GM18873 (cell line): ENCODE measurements around the gene CFAP54.
A peak's percentile ranks its signal among the peaks of the same experiment; 100 is the strongest.
"Not testable (repeated sequence)": the region's sequence is repeated elsewhere in the genome, so short reads cannot be mapped to it uniquely, and the experiment has no call there.

Experiments
- ATAC-seq: cut with Tn5 transposase; IDR thresholded peaks from one replicate; pipeline ENCODE4 v1.9.1; 2021; ENCODE audit warnings: mild to moderate bottlenecking, moderate library complexity, moderate number of reproducible peaks; ENCODE audit not compliant: unreplicated experiment, low FRiP score

Gene CFAP54

DNA sequence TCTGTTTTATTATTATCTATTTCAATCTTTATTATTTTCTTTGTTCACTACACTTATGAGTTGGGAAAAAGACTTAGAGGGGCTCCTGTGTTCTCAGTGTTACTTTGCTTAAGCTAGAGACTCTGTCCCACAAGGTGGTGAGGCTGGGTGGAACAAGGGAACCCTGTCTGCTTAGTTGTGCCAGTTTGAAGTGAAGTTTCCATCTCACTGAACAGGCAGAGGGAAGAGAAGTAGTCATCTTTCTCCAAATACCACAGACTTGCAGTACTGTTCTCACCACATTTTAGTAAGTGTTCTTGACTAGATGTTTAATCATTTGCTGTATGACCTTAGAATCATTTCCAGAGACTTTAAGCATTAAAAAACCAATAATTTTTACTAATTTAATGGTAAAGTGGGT lies 222.0 kb downstream of the CFAP54 start:
- ATAC-seq, result no peak

DNA sequence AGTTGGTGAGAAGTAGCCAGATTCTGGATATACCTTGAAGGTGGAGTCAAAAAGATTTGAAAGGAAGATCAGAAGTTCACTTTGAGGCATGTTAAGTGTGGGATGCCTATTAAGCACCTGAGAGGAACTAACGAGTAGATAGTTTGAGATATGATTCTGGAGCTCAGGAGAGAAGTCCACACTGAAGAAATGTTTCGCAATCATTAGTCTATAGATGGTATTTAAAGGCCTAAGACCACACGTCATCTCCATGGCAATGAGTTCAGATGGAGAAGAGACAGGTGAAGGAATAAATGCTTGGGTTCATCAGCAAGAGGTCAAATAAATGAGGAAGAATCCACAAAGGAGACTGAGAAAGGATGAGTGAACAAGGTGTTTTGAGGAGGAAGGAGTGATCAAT lies 224.8 kb downstream of the CFAP54 start:
- ATAC-seq, result no peak

DNA sequence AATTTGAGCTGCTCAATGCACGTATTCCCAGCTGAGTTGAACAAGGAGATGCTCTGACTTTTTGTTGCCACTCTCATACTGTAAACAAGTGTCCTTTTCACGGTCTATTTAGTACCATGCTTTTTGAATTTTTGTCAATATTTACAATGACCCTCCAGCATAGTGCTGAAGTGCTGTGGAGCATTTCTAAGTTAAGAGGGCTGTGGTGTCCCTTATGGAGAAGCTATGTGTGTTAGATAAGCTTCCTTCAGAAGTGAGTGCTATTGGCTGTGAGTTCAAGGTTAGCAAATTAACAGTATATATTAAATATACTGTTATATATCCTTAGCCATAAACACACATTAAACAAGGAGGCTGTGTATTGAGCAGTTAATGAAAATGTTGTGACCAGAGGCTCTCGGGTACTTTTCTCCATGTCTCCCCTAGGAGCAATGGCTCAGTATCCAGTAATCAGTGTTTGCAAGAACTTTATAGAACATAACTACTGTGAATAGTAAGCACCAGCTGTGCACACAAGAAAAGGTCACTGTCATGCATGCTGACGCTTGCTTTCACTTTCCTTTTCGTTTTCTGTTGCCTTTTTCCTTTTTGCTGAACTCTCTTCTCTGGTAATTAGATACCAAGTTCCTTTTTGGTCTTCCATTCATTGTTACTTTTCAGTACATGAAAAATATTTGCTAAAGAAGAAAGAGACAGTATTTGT lies 230.4 kb downstream of the CFAP54 start:
- peak; percentile 94 for ATAC-seq

DNA sequence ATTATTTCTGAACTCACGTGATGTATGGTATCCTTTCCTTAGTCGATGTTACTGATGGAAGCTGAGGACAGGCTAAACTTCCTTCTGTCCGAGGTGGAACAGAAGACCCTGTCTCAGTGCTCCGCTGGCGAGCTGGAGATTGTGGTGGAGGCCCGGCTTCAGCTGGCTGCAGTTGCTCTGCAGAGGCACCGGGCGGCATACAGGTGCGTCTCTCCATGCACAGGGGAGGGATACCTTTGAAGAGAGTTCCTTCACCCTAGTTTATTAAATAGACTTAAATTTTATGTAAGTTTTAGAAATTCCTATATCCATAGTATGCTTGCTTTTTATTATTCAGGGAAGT lies 231.0 kb downstream of the CFAP54 start:
- peak; percentile 56 for ATAC-seq

DNA sequence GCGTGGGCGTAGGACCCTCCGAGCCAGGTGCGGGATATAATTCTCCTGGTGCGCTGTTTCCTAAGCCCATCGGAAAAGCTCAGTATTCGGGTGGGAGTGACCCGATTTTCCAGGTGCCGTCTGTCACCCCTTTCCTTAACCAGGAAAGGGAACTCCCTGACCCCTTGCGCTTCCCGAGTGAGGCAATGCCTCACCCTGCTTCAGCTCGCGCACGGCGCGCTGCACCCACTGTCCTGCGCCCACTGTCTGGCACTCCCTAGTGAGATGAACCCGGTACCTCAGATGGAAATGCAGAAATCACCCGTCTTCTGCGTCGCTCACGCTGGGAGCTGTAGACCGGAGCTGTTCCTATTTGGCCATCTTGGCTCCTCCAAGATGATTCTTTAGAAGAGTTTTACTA lies 240.1 kb downstream of the CFAP54 start:
- not testable (repeated sequence) for ATAC-seq

DNA sequence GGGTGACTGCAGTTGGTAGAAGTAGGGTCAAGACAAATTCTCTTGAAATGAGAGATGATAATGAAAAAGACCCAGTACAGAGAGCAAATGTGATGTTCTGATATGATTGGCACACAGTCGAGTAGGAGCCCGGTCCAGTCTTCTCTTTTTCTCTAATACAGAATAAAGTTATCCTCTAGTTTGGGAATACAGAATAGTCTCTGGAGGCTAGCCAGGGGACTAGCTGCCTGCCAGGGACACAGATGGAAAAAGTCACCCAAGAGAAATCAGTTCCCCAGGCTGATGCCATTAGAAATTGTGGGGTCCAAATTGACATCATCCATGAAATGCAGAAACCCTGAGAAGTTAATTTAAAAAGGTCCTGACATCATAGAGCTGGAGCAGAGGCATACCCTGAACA lies 240.5 kb downstream of the CFAP54 start:
- ATAC-seq, result no peak

DNA sequence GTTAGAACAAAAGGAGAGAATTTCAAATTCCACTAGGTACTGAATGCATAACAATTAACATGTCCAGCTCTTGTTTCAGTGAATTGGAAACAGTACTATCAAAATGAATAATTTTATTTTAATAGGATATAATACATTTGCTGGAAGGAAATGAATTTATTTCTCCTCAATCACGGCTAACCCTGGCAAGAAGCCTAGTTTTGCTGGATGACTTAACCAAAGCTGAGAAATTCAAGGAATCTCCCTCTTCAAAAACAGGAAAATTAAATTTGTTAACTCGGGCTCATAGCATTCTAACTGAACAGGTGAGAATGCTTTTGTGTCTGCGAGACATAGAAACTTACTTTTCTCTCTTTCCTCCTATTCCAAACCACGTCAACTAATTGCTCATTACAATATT lies 254.2 kb downstream of the CFAP54 start:
- no peak for ATAC-seq

DNA sequence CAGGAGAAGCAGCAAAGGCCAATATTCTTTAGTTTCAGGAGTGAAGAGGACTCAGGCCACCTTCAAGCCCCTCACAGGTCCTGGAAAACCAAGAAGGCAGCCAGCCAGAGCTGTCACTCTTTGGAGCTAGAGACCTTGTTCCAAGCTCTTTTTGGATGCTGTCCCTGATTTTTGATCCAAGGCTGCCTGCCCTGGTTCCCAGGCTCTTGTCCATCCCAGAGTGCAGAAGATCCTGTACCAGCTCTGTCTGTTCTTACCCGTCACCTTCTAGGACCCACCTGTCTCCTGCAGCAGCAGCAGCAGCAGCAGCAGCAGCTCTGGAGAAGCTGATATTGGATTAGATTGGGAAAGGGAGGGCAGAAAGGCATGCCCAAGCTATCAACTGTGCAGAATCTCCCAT lies 260.6 kb downstream of the CFAP54 start:
- no peak for ATAC-seq

DNA sequence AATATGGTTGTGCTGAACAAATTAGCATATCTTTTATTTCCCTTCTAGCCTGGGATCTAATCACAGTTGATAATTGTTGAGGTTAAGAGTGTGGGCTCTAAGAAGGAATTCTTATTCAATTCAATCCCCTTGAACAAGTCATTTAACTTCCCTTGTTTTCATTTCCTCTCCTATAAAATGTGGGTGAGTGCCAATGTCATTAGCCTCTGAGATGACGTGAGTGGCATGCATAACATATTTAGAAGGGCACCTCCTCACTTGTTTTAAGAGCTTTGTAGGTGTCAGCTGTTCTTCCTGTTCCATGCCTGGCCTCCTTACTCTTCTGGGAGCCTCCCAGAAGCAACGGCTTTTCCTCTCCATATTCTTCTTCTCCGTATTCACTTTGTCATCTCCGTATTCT lies 262.2 kb downstream of the CFAP54 start:
- no peak for ATAC-seq

DNA sequence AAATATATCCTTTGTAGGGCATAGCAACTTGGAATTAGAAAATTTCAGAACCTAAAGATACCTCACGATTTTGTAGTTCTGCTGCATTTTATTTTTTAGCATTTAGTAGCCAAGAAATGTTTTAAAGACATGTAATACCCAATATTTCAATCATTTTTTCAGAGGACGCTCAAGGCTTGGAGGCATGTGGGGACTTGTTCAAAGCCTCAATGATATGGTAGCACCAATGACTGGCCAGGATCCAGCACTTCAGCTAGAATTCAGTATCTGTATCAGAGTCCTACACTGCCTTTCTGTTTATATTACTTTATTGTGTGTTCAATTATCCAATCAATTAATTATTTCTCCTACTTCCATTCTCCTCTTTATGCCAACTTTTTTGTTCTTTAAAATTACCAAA lies 262.8 kb downstream of the CFAP54 start:
- no peak for ATAC-seq

DNA sequence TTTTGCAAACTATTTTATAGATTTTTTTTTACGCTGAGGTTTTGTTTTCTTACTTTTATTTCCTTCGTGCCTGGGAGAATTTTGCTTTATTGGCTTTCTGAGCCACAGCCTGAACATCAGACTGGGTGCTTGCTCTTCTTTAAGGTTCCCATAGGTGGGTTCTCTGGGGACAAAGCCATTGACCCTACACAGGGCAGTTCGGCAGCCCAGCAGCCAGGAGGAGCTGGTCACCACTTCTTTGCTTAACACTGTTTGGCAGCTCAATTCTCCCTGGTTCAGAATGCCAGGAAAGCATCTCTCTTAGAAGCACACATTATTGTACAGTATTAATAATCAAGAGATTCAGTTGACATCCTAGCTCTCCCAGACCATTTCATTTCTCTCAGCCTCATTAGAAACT lies 276.9 kb downstream of the CFAP54 start:
- ATAC-seq, result no peak

DNA sequence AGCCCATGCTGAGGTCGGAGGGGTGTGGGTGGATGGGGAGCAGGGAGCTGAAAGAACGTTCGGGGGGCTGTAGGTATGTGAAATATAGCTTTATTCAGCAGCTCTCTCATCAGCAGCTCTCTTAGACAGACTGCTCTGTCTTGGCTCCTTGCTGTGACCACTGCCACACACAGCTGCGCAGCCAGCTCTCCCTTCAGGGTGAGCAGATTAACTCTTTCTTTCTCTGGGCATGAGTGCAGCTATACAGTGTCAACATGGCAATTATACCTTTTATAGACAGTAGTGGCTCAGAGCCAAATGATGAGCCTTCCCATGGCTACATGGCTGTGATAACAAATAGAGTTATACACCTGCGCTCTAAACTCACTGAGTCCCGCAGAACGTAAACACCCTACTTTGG lies 280.0 kb downstream of the CFAP54 start:
- ATAC-seq, result no peak

DNA sequence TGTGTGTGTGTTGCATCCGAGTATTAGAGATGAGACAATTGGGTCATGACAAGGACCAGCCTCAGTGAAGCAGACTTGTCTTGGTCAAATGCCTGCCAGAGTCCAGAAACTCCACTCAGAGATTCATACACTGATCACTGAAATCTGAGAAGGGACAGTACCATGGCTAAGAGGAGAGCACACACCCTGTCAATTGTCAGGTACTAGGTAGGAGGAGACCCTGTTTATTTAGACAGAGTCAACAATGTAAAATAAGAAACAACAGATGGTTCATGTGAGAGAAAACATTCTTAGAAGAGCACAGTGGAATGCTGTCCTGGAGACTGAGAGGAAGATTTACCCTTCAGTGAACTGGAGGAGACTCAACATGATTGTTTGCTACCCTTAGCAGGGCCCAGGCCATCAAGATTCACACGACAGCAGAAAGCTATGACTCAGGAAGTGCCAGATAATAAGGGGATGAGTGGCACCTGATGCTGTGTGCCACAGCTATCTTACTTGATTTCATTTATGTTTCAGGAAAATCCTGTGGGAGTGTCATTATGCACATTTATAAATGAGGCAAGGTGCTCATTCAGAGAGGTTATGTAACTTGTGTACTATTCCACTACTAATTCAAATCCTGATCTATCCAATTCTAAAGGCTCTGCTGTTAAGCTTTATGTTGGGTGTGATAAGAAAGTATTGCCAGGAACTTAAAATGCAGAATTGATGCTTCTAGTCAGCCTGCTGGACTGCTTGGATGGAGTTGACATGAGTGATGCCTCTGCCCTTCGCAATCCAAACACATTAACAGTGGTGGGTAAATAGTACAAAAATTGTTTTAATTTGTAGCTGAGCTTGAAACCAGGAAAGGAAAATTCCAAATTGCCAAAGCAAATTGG lies 281.1 kb downstream of the CFAP54 start:
- no peak for ATAC-seq

DNA sequence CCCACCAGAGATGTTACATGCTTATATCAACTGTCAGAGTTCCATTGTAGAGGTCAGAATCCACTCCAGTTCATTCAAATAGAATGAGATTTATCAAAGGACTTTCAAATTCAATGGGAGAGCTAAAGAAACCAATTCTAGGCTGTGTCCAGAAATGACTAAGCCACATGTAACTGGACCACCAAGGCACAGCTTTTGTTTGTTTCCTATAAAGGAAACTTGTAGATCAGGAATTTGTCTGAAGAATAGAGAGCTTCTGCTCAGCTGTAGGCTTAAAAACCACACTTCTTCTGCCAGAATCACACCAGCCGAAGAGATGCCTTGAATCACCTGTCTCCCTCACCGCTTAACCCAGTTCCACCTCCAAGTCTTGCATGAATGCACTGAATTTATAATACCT lies 283.7 kb downstream of the CFAP54 start:
- ATAC-seq, result no peak

DNA sequence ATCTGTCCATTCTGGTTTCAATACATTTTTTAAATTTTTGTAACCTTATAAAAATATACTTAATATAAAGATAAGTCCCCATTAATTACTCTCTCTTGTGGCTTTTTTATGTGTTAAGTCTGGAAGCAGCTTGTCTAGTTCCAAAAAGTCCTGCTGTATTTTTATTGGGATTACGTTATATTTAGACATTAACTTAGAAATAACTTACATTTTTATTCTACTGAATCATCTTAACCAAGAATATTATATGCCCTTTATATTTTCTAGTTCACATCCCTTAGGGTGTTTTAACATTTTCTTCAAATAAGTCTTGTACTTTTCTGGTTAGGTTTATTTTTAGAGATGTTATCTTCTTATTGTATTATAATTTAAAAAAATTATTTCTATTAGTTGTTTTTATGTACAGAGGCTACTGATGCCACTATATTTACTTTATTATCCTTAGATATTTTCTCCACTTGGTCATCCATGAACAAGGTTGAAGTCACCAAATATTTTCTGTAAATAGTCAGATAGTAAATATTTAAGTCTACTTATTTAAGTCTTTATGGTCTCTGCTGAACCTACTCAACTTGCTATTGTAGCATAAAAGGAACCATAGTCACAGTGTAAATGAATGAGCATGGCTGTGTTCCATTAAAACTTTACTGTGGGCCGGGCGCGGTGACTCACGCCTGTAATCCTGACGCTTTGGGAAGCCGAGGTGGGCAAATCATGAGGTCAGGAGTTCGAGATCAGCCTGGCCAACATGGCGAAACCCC lies 285.3 kb downstream of the CFAP54 start:
- ATAC-seq, result no peak

DNA sequence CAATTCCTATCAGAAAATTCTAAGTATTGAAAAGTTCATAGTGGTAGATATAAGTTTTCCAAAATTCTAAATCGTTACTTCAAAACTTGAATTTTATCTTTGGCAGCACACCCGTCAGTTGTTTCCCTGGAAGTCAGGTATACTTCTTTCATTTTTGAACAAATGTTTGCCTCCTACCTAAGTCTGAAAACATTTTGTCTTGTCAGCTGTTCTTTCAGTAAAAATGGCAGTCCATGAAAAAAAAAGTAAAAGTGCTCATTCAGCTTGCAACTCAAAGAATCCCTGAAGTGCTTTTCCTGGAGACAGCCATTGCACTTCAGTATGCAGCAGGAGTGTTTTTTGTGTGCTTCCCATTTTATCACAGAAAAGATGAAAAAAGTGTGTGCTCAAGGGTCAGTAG lies 287.5 kb downstream of the CFAP54 start:
- no peak for ATAC-seq

DNA sequence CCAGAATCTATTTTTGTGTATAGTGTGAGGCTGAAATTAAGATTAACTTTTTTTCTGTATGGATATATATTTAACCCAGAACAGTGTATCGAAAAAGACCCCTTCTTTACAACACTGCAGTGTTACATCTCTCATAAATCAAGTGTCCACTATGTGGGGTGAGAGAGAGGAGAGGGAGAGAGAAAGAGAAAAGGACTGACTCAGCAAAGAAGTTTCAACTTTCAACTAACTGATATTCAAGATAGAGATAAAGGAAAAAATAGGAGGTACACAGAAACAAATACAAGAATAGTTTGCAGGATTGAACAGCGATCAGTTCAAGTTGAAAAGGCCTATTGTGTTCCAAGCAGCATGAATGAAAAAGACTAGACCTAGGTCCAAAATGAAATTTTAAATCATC lies 291.0 kb downstream of the CFAP54 start:
- no peak for ATAC-seq

DNA sequence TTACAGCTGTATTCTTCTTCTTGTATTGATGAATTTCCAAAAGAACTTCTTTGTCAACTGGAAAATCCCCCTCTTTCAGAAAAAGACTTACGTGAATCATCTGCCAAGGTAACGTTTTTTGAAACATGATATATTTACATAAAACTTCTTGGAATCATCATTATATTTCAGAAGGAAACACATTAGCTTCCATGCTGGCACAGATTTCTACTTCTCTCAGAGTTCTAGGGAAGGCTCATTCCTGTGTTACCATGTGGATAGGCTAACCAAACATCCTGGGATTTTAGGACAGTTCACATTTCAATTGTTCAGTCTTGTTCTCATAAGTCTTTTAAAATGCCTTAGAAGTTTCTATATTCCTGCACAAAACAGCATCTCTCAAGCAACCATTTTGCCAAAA lies 297.4 kb downstream of the CFAP54 start:
- no peak for ATAC-seq

DNA sequence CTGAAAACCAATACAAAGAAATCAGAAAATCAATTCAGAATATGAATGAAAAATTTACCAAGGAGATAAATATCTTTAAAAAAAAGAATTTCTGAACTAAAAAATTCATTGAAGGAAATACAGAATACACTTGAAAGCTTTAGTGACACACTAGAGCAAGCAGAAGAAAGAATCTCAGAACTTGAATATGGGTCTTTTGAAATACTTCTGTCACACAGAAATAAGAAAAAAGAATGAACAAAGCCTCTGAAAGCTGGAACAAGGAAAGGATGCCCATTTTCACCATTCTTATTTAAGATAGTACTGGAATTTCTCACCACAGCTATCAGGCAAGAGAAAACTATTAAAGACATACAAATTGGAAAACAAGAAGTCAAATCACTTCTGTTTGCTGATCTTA lies 314.6 kb downstream of the CFAP54 start:
- no peak for ATAC-seq

DNA sequence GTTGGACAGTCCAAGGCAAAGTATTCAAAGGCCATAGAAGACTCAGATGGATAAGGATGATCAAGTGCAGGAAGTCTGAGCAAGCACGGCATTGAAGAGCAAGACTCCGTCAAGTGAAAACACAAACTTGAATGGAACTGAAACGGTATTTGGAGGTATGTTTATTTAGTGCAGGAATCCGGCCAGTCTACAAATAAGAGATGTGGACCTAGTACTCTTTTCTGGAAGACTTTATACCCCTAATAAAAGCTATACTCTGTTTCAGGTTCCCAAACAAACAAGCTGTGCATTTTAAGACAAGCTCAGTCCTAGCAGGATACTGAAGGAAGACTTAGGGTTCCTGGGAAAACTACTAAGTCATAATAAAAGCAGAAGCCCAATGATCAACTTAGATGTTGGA lies 316.9 kb downstream of the CFAP54 start:
- ATAC-seq, result no peak

DNA sequence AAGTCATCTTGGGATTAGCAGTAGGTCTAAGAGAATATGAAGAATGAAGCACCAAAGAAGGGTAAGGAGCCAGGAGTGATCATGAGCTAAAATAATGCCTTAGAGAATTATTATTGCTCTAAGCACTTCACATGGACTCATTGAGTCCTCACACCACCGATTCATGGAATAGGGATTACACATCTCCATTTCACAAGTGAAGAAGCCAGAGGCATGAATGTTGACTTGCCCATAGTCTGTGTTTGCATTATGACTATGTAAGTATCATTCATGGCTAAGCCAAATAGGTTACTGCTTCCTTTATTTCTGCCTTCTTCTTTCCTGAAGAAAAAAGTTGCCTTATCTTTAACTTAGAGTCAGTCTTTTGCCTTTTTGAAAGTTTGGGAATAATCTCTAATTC lies 318.4 kb downstream of the CFAP54 start:
- no peak for ATAC-seq
